ENCODE data around the gene TRPM3. TPM values are rescaled to one million over a fixed set of nuclear protein-coding genes. Genes with fewer than 3 reads are reported as not detected.
A peak's percentile ranks its signal among the peaks of the same experiment; 100 is the strongest.

TRPM3 gene
- total RNA-seq, 4 donors from 2014 or later, result 0.07 to 0.66 TPM; not detected in 2

- no peak for TF ChIP-seq CTCF (IDR thresholded peaks at IDR 0.05 in 4 of 5, conservative IDR thresholded peaks at IDR 0.05 in 1 of 5)
- TF ChIP-seq POLR2A (IDR thresholded peaks at IDR 0.05), result no peak
- Histone ChIP-seq H3K36me3 (no peaks in the 10 kb centered on the region), H3K4me3 (no peak overlapping the region), H3K27me3 (no peaks in the 10 kb centered on the region), H3K27ac (no peak overlapping the region), H3K4me1 (no peaks in the 10 kb centered on the region), H3K9me3 (no peaks in the 10 kb centered on the region)
- in situ Hi-C loops (cut with MboI; ENCODE audit: low sequenced_read_pairs in 4 of 4), result no loop called here
- no peak for DNase-seq
- intact Hi-C loops (cut with DNase I; ENCODE audit: low total_unique reads), result no loop called here
- ATAC-seq, result no peak
Observed at GRCh38 chr9:70934642-70935041, 186.8 kb downstream of the TRPM3 start.

GRCh38 chr9:70933321-70933720 is 188.1 kb downstream of the TRPM3 start:
- intact Hi-C loops (cut with DNase I; ENCODE audit: low total_unique reads), result no loop called here
- Histone ChIP-seq H3K4me3 (no peak overlapping the region), H3K9me3 (no peaks in the 10 kb centered on the region), H3K27ac (no peak overlapping the region), H3K36me3 (no peaks in the 10 kb centered on the region), H3K4me1 (no peaks in the 10 kb centered on the region), H3K27me3 (no peaks in the 10 kb centered on the region)
- no peak for DNase-seq
- no peak for ATAC-seq
- TF ChIP-seq CTCF (IDR thresholded peaks at IDR 0.05 in 4 of 5, conservative IDR thresholded peaks at IDR 0.05 in 1 of 5), result no peak
- TF ChIP-seq POLR2A (IDR thresholded peaks at IDR 0.05), result no peak
- in situ Hi-C loops (cut with MboI; ENCODE audit: low sequenced_read_pairs in 4 of 4), result no loop called here

- Histone ChIP-seq H3K4me1 (no peaks in the 10 kb centered on the region), H3K9me3 (no peaks in the 10 kb centered on the region), H3K27me3 (no peaks in the 10 kb centered on the region), H3K36me3 (no peaks in the 10 kb centered on the region), H3K27ac (no peak overlapping the region), H3K4me3 (no peak overlapping the region)
- in situ Hi-C loops (cut with MboI; ENCODE audit: low sequenced_read_pairs in 4 of 4), result no loop called here
- no peak for DNase-seq
- TF ChIP-seq POLR2A (IDR thresholded peaks at IDR 0.05), result no peak
- no peak for TF ChIP-seq CTCF (IDR thresholded peaks at IDR 0.05 in 4 of 5, conservative IDR thresholded peaks at IDR 0.05 in 1 of 5)
- no peak for ATAC-seq
- intact Hi-C loops (cut with DNase I; ENCODE audit: low total_unique reads), result no loop called here
Observed at GRCh38 chr9:70932097-70932496, 189.3 kb downstream of the TRPM3 start.

GRCh38 chr9:70927530-70927929 is 193.9 kb downstream of the TRPM3 start:
- DNase-seq, result no peak
- no peak for TF ChIP-seq POLR2A (IDR thresholded peaks at IDR 0.05)
- no peak for TF ChIP-seq CTCF (IDR thresholded peaks at IDR 0.05 in 4 of 5, conservative IDR thresholded peaks at IDR 0.05 in 1 of 5)
- in situ Hi-C loops (cut with MboI; ENCODE audit: low sequenced_read_pairs in 4 of 4), result no loop called here
- H3K4me3 ChIP-seq, result no peak overlapping the region
- no peak for ATAC-seq
- no peak overlapping the region for H3K27ac ChIP-seq
- no peaks in the 10 kb centered on the region for H3K9me3 ChIP-seq
- peaks cover 0 to 4% of the 10 kb centered on the region in 2 donors for H3K4me1 ChIP-seq
- intact Hi-C loops (cut with DNase I; ENCODE audit: low total_unique reads), result no loop called here
- no peaks in the 10 kb centered on the region for H3K27me3 ChIP-seq
- H3K36me3 ChIP-seq, result no peaks in the 10 kb centered on the region

GRCh38 chr9:70924895-70925547 is 196.4 kb downstream of the TRPM3 start:
- no peaks in the 10 kb centered on the region for H3K36me3 ChIP-seq
- peak; percentile 2 to 26 for DNase-seq
- H3K4me3 ChIP-seq, result peak overlapping the region in 1 of 4 donors; percentile 30
- no peak overlapping the region for H3K27ac ChIP-seq
- H3K9me3 ChIP-seq, result no peaks in the 10 kb centered on the region
- H3K27me3 ChIP-seq, result no peaks in the 10 kb centered on the region
- peaks cover 0 to 4% of the 10 kb centered on the region in 2 donors for H3K4me1 ChIP-seq
- ATAC-seq, result peak; percentile 84 to 89
- TF ChIP-seq POLR2A (IDR thresholded peaks at IDR 0.05) (no peak), CTCF (IDR thresholded peaks at IDR 0.05 in 4 of 5, conservative IDR thresholded peaks at IDR 0.05 in 1 of 5) (peak in 4 of 5 experiments; percentile 38 to 63 (median 55))
- intact Hi-C loops (cut with DNase I; ENCODE audit: low total_unique reads) (no loop called here), in situ Hi-C loops (cut with MboI; ENCODE audit: low sequenced_read_pairs in 4 of 4) (no loop called here)

All from gastrocnemius medialis (tissue), 4 donors.